Stimulated activated CD8-positive, alpha-beta memory T cell treated with anti-CD3 and anti-CD28 coated beads, Interleukin-7, amount 100 ng/mL, for 48 hours (primary cell): ENCODE measurements around the gene LRFN3.
"Not testable (repeated sequence)": the region's sequence is repeated elsewhere in the genome, so short reads cannot be mapped to it uniquely, and the experiment has no call there.

ENCODE experiments used
- DNase-seq, 2 donors: peaks; one replicate each; pipeline ENCODE4 v3.0.0-alpha.2; 2020; ENCODE audit warnings: low read depth in 1 of 2; ENCODE audit errors: extremely low read depth in 1 of 2

Gene LRFN3

DNA sequence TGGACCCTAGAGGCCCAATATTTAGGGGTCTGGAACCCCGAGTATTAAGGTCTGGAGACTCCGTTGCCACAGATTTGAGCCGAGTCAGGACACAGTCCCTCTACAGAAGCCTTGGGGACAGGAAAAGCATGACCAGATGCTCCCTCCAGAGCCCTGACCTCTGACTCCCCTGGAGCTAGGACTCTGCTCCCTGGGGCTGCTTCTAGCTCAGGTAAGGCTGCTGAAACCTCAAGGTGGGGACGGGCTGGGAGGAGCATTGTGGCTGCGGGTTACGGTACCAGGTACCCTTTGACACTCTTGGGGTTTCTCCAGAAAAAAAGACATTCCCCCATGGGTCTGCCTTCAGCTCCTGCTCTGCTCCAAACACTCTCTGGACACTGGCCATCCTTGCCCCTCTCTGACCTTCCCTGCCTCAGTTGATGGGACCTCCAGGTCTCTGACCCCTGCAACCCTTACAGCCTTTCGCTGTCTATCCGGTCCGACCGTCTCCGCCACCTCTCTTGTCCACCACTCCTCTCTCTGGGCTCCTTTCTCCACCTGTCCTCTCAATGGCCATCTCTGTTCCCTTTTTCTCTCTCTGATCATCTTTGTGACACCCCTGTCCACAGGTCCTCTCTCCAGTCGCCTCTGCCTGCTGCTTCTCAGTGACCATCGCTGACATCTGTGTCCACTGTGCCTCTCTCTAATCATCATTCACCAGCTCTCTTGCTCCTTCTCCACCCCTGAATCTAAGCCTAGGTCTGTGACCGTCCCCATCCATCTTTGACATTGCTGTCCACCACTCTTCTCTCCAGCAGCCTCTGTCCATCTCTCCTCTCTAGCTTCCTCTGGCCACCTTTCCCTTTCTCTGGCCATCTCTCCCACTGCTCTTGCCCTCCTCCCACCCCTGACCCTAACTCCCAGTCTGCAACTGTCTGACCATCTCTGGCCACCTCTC lies 1.4 kb downstream of the LRFN3 start:
- no peak for DNase-seq

DNA sequence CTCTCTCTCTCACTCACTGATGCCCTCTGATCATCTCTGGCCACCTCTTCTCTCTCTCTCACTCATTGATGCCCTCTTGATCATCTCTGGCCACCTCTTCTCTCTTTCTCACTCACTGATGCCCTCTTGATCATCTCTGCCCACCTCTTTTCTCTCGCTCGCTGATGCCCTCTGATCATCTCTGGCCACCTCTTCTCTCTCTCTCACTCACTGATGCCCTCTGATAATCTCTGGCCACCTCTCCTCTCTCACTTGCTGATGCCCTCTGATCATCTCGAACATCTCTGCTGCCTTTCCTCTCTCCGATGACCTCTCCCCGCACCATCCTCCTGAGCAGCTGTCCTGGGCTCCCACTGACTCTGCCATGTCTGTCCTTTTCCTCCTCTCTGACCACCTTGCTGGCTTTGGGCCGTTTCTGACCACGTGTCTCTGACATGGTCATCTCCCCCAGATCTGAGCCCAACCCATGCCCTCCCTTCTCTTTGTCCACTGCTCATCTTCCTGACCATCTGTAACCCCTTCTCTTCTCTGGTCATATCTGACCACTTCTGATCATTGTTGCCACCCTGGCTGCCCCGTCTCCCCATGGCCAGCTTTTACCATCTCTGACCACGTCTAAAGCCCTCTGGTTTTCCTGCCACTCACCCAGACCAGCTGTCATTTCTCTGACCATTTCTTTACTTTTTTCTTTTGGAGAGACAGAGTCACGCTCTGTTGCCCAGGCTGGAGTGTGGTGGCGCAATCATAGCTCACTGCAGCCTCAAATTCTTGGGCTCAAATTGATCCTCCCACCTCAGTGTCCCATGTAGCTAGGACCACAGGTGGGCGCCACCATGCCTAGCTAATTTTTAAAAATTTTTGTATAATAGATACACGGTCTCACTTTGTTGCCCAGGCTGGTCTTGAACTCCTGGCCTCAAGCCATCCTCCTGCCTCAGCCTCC lies 2.4 kb downstream of the LRFN3 start:
- DNase-seq: no peak

DNA sequence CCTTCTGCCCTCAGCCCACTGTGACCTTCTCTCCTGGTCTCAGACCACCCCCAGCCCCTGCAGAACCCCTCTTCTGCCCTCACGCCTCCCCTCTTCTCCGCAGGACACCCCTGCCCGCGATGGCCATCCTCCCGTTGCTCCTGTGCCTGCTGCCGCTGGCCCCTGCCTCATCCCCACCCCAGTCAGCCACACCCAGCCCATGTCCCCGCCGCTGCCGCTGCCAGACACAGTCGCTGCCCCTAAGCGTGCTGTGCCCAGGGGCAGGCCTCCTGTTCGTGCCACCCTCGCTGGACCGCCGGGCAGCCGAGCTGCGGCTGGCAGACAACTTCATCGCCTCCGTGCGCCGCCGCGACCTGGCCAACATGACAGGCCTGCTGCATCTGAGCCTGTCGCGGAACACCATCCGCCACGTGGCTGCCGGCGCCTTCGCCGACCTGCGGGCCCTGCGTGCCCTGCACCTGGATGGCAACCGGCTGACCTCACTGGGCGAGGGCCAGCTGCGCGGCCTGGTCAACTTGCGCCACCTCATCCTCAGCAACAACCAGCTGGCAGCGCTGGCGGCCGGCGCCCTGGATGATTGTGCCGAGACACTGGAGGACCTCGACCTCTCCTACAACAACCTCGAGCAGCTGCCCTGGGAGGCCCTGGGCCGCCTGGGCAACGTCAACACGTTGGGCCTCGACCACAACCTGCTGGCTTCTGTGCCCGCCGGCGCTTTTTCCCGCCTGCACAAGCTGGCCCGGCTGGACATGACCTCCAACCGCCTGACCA lies 3.3 kb downstream of the LRFN3 start:
- DNase-seq: no peak

DNA sequence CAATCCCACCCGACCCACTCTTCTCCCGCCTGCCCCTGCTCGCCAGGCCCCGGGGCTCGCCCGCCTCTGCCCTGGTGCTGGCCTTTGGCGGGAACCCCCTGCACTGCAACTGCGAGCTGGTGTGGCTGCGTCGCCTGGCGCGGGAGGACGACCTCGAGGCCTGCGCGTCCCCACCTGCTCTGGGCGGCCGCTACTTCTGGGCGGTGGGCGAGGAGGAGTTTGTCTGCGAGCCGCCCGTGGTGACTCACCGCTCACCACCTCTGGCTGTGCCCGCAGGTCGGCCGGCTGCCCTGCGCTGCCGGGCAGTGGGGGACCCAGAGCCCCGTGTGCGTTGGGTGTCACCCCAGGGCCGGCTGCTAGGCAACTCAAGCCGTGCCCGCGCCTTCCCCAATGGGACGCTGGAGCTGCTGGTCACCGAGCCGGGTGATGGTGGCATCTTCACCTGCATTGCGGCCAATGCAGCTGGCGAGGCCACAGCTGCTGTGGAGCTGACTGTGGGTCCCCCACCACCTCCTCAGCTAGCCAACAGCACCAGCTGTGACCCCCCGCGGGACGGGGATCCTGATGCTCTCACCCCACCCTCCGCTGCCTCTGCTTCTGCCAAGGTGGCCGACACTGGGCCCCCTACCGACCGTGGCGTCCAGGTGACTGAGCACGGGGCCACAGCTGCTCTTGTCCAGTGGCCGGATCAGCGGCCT lies 4.1 kb downstream of the LRFN3 start:
- no peak for DNase-seq

DNA sequence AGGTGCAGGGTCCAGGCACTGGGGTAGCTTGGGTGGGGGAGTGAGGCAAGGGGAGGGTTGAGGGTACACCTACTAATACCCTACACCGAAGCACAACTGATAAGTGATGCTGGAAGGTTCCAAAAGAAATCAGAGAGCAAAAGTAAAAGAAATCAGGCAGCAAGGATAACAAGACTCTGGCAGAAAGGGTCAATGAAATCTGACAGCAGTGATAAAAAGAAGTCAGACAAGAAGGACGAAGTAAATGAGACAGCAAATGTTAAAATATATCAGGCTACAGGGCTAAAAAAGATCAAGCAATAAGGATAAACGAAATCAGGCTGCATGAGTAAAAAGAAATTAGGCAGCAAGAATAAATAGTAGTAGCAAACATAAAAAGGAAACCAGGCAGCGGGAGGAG lies 4.7 kb downstream of the LRFN3 start:
- no peak for DNase-seq

DNA sequence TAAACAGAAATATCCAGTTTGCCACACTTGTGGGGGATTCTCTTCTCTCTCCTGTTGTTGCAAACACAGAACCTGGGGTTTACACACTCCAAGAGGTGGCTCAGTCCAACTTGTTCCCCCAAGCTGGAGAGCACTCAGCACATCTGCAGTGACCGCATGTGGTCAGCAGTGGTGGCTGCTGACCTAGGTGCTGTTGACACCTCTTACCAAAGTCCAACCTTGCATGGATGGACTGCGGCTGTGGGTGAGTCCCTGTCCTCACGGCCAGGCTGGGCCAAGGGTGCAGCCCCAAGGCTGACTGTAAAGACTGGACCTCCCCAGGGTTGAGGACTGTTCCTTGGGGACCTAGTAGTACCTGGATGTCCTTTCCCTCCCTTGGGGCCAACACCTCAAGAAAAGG lies 6.1 kb downstream of the LRFN3 start:
- no peak for DNase-seq

DNA sequence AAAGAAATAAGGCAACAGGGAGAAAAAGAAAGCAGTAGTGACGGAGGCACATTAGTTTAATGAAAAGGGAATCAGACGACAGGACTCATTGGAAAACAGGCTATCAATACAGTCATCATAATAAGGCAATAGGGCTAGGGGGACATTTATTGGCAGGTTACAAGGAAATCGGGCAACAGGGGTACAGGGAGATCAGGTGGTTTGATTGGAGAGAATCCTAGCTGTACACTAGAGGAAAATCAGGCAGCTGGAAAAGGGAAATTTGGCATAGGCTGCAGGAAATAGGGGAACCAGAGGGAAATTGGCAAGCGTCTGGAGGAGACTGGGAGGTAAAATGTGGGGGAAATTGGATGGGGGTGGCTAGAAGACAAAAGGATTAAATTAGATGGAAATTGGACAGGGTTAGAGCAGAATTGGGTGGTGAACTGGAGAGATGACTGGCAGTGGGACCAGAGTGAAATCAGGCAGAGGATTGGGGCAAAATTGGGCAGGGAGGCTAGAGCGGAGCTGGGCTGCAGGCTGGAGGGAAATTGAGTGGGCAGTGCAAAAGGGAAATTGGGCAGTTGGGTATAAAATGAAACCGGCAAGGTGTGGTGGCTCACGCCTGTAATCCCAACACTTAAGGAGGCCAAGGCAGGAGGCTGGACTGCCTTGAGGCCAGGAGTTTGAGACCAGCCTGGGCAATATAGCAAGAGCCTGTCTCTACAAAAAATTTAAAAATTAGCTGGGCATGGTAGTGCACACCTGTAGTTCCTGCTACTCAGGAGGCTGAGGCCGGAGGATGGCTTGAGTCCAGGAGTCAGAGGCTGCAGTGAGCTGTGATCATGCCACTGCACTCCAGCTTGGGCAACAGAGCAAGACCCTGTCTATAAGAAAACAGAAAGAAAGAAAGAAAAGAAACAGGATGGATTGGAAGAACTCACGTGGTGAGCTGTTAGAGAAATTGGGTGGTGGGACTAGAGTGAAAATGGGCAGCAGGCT lies 7.4 kb downstream of the LRFN3 start:
- no peak for DNase-seq

DNA sequence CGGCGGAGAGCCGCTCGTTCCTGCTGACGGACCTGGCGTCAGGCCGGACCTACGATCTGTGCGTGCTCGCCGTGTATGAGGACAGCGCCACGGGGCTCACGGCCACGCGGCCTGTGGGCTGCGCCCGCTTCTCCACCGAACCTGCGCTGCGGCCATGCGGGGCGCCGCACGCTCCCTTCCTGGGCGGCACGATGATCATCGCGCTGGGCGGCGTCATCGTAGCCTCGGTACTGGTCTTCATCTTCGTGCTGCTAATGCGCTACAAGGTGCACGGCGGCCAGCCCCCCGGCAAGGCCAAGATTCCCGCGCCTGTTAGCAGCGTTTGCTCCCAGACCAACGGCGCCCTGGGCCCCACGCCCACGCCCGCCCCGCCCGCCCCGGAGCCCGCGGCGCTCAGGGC lies 8.4 kb downstream of the LRFN3 start:
- no peak for DNase-seq

DNA sequence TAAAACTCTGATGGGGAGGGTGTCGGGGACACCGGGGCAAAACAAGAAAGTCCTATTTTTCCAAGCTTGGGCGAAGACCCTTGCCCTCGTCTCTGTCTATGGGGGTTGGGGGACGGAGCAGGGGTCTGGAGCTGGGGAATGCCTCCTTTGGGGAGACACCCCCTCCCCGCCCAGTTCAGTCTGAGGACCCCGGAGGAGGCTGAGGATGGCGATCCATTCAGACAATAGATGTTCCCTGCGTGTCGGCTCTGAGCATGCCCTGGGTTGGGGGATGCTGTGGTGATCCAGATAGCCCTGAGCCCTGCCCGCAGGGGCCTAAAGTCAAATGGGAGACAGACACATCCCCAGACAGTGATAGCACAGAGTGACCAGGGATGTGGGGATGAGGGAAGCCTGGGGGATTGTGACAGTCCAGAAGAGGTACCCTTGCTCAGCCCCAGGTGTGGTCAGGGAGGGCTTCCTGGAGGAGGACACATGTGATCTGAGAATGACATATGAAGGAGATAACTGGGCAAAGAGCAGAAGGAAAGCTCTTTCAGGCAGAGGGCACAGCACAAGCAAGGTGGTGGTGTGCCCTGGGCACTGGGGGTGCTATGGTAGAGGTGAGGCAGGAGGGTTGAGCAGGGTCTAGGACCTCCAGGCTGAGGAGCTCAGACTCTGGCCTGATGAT lies 9.1 kb downstream of the LRFN3 start:
- no peak for DNase-seq

DNA sequence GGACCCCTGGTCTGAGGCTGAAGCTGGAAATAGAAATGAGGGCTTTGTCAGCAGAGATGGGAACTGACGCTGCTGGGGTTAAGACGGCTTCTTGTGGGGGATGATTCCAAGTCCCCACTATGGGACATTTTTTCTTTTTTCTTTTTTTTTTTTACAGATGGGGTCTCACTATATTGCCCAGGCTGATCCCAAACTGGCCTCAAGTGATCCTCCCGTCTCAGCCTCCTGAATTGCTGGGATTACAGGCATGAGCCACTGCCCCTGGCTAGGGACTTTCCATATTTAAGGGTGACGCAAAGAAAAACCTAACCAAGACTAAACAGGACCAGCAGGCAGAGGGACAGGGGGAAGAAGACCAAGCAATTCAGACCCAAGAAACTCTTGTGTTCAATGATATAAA lies 10.0 kb downstream of the LRFN3 start:
- no peak for DNase-seq

DNA sequence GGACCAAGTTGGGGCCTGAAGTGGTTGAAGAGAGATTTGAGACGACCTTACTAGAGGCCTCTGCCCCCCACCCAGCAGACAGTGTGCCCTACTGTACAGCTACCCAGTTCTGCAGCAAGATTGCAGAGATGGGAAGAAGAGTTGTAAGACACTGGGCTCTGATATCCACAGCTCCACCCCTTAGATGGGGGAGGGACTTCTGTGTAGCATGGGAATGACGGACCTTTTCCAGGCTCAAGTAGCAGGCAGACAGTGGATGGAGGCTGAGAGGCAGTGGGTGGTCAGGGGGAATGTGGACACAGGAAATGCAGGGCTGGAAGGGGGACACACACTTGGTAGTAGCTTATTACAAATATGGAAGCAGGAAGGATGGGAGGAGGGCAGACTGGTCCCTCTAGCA lies 13.0 kb downstream of the LRFN3 start:
- no peak for DNase-seq

DNA sequence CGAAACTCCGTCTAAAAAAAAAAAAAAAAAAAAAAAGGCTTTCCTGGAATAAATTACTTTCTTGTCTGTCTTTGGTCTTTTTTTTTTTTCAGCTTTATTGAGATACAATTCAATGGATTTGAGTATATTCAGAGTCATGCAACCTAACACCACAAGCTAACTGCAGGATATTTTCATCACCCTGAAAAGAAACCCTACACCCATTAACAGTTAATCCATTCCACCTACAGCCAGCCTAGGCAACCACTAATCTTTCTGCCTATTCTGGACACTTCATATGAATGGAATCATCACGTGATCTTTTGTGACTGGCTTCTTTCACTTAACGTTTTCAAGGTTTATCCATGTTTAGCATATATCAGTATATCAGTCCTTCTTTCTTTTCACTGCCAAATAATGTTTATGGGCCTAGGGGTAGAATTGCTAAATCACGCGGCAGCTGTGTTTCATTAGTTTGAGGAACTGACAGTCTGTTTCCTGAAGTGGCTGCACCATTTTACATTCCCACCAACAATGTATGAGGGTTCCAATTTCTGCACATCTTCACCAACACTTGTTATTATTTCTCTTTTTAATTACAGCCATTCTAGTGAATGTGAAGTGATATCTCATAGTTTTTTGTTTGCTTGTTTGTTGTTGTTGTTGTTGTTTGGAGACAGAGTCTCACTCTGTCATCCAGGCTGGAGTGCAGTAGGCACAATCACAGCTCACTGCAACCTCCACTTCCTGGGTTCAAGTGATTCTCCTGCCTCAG lies 19.9 kb downstream of the LRFN3 start:
- no peak for DNase-seq

DNA sequence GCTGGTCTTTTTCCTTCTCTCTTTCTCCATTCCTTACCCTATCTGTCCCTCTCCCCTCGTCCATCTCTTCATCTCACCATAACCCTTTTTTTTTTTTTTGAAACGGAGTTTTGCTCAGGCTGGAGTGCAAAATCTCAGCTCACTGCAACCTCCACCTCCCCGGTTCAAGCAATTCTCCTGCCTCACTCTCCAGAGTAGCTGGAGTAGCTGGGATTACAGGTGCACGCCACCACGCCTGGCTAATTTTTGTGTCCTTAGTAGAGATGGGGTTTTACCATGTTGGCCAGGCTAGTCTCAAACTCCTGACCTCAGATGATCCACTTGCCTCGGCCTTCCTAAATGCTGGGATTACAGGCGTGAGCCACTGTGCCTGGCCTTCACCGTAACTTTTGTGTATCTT lies 21.2 kb downstream of the LRFN3 start:
- DNase-seq: not testable (repeated sequence)

DNA sequence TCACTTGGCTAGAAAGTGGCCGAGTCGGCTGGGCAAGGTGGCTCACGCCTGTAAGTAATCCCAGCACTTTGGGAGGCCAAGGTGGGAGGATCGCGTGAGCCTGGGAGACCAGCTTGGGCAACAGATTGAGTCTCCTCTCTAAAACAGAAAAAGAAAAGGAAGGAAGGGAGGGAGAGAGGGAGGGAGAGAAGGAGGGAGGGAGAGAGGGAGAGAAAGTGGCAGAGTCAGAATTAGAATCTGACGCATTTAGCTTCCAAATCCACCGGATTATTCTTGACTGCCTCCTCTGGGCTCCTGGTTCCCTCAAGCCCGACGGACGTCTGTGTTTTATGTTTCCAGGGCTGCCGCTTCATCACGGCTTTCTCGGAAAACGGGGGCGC lies 22.5 kb downstream of the LRFN3 start:
- DNase-seq: no peak

DNA sequence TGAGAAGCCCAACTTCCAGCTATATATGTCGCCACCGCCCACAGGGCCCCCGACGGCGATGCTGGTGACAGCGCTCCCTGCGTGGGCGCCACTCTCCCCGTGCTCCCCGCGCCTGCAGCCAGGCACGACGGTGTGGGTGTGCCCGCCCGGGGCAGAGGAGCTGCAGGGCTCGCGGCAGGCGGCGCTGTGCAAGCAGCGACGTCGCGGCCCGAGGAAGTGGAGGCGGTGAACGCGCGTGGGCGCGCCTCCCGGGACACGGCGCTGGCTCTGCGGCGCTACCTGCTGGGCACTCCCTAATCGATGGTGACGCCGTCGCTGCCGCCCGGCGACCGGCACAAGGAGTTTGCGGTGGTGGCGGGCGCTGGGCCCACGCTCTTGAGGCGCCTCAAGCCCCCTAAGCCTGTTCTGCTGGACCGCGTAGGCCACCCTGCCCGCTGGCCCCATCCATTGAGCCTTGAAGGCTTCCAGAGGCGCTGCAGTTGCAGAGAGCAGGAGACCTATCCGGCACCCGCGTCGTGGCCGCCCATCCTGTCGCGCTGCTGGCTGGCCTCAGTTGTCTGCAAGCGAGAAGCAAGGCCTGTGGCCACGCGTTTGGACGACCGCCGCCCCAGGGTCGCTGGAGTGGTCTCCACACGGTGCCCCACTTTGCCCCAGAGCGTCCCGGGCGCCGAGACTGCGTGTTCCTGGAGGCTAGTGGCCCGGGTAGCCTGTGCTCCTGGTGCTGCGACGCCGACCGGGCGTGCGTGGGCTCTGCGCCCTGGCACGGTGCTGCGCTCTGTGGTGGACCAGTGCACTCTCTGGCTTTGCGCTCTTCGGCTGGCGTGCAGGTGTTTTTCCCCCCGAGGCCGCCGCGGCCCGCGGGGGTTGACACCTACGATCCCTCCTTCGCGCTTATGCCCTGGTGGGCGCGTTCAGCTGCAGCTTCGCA lies 23.1 kb downstream of the LRFN3 start:
- DNase-seq: peak; percentile 37 to 51

DNA sequence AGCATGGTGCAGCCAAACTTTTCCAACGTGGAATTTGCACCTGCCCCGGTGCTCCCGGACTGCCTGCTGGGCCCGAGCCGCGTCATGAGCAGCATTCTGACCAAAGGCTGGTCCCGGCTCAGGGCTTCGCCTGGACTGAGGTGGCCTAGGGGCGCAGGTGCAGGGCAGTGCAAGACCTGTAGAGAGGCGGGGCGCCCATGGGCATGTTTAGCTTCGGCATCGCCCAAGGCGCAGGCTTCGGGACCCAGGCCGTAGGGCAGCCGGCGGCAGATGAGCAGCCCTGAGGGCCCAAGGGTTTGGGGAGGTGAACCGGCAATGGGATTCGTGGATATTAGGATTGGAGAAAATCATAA lies 23.8 kb downstream of the LRFN3 start:
- DNase-seq: no peak

DNA sequence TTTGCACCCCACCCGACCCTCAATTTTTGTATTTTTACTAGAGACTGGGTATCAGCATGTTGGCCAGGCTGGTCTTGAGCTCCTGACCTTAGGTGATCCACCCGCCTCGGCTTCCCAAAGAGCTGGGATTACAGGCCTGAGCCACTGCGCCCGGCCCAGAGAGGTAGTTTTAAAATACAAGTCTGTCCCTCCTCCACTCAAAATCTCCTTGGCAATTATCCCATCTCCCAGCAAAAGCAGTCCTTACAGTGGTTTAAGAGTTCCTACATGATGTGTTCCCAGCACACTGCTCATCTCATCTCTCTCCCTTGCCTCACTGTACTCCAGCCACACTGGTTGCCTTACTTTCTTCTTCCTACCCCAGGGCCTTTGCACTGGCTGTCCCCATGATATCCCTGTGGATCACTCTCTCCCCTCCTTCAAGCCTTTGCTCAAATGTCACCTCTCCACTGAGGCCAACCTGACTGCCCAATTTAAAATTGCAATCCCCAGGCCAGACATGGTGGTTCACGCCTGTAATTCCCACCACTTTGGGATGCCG lies 24.3 kb downstream of the LRFN3 start:
- DNase-seq: no peak
